Left hindlimb (tissue), 1 donor: ENCODE data around the gene GFPT2.

Experiments
- DNase-seq: peaks from one replicate; pipeline ENCODE4 v3.0.0-alpha.2; 2018

GFPT2 gene

DNA sequence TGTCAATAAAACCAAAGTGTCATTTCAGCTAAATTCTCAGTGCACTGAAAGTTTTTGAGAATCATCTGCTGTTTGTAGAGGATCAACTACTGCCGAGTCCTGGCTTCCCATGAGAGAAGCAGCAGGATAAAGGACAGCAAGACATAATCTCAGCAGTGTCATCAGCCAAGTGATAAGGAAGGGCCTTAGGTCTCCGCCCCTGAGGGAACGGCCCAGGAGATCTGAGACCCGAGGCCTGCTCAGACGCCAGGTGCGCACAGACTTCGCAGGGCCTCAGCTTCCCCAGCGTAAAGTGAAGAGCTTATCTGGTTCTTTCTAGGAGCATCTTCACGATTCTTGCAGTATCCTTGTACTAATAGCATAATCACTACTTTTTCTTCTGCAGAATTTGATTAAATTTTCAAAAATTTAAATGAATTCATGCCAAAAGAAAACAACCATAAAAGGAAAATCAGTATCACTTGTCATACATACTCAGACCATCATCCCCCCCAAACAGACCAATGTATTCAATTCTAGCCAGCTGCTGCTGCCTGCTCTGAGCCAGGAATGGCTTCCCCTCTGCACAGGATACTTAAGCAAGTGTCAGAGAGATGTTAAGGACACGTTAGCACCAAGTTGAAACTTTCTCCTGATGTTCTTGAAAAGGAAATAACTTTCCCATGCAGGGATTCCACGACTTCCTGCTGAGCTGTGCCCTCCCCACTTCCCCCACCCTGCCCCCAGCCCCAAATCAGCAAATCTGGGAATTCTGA lies 2.2 kb downstream of the GFPT2 start:
- DNase-seq = no peak

GRCh38 chr5:180350296-180350695 lies 2.8 kb downstream of the GFPT2 start:
- no peak for DNase-seq

DNA sequence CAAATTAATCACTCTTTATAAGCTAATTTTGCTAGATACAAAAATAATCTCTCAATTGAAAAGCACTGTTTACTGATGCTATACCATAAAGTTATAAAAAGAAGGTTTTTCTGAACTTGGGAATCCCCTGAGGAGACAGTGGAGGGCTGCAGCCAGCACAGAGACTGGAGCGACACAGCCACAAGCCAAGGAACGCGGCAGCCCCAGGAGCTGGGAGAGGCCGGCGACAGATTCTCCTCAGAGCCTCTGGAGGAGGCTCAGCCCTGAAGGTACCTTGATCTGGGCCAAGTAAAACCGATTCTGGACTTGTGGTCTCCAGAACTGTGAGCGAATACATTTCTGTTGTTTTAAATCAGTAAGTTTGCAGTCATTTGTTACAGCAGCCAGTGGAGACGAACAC lies 3.7 kb downstream of the GFPT2 start:
- DNase-seq = no peak

DNA sequence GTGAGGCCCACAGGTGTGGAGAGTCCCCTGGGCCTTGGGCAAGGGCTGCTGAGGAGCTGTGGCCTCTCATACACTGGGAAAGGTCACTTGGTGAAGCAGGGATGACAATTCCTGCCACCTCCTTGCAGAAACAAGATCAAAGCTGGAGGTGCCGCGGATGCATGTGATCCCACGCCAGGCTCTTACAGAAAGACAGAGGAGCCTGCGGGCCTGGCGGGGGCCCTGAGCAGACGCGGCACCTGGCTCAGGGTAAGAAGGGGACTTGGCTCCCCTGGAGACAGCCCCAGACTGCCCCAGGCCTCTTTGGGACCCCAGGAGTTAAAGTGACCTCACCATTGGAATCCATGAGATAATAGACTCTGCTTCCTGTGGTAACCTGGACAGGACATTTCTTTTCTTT lies 4.8 kb downstream of the GFPT2 start:
- DNase-seq = no peak

DNA sequence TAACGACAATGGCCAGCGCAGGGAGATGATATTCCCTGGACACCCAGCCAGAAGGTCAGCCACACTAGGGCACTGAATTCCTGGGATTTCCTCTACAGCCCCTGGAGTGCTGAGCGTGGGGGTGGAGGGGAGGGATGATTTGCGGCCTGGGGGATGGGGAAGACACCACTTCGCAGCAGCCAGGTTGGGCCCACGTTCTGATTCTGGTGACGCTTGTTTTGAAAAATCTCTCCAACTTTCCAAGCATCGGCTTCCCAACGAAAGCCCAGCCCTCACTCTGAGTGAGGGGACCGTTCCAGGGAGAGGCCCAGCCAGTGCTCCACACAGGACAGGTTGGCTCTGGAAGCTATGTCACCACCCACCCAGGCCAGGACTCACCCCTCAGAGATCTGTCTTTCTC lies 5.4 kb downstream of the GFPT2 start:
- DNase-seq = no peak

- DNase-seq = no peak
Observed at GRCh38 chr5:180346358-180346757, 6.8 kb downstream of the GFPT2 start.

GRCh38 chr5:180345781-180346180 lies 7.4 kb downstream of the GFPT2 start:
- DNase-seq = no peak

DNA sequence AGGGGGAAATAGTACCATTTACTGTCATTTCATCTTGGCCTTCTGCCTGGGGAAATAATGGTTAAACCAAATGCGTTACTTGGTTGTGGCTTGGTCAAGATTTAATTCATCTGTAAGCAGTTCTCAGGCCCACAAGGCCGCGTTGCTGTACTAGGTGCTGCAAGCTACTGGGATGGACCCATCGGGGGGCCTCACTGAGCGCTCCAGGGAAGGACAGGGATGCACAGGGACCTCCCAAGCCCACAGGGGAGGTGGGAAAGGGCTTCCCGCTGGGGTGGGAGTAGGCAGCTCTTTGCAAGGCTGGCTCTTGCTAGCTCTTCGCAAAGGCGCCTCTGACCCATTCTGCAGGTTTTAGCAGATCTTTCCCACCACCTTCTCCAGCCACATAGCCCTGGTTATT lies 8.0 kb downstream of the GFPT2 start:
- no peak for DNase-seq

- no peak for DNase-seq
Observed at GRCh38 chr5:180344696-180344999, 8.5 kb downstream of the GFPT2 start.

- no peak for DNase-seq
Observed at GRCh38 chr5:180343831-180344695, 9.1 kb downstream of the GFPT2 start.

DNA sequence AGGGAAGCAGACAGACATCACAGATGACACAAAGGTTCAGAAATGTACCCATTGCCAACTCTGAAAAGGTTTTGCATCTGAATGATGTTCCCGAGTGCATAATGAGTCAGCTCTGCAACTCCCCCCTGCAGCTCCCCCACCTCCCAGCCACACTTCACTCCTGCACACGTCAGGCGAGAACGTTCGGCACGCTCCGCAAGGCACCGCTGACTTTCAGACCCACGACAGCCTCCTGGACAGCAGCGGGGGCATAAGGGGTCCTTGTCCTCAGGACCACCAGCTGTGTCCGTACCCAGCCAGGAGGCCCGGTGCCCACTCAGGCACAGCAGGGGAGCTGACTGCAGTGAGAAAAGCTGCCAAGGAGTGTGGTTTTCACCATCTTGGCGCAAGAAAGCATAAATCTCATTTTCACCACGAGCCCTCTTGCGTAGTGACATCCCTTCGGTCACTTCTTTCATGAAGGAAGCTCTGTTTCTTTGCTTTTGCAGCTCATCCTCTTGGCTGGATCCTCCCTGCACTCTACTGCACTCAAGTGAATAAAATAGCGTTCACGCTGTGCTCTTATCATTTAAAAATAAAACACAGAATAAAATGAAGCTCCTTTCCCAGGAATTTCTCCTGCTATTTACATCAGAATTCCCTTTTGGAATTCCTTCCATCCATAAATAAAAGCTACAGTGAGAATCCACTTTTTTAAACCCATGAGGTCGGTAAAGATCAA lies 9.9 kb downstream of the GFPT2 start:
- DNase-seq = peak; percentile 57

DNA sequence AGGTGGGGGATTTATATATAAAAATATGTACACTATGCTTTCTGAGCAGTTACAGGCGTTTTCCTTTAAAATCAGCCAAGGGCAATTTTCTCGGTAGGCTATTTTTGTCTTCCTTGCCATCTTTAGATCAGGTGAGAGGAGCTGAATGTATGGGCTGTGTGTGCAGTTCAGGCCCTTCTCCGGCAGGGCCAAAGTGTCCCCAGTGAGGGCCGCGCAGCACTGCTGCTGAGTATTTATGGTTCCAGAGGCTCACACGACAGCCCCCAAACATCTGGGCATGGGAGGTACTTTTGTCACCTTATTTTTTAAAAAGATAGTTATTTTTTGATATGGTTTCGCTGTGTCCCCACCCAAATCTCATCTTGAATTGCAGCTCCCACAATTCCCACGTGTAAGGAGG lies 11.5 kb downstream of the GFPT2 start:
- no peak for DNase-seq

DNA sequence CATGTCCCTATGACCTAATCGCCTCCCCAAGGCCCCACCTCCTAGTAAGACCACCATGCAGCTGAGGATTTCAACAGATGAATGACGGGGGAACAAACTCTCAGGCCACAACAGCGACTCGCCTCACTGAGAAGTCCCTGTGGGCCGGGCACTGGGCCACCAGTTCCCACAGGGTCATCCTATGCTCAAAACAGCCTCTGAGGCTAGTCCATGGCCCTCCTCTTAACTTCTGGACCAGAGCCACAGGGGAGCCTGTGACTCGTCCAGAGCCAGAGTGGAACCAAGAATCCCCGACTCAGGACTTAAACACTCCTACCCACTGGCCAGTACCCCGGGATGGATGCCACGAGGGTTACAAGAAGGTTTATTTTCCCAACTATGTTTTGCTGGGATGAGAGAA lies 12.3 kb downstream of the GFPT2 start:
- DNase-seq = no peak

DNA sequence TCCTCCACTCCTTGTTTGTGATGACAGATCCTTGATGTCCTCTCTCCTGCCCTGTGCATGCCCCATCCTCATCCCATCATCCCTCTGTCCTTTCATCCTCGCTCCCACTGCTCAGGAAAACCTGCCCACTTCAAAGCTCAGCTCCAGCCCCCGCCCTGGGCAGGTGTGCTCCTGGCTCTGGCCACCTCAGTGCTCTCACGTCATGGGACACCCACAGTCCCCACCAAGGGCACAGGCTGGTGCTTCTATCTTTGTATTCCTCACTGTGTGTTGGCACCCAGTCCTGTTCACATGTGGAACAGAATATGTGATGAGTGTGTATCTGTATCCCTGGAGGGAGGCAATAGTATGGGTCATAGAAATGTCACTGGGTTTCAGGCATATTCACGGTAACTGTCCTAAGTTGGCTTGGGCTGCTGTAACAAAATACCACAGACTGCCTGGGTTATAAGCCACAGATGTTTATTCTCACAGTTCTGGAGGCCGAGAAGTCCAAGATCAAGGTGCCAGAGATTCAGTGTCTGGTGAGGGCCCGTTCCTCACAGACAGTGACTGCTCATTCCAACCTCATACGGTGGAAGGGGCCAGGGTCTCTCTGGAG lies 13.5 kb downstream of the GFPT2 start:
- DNase-seq = no peak

DNA sequence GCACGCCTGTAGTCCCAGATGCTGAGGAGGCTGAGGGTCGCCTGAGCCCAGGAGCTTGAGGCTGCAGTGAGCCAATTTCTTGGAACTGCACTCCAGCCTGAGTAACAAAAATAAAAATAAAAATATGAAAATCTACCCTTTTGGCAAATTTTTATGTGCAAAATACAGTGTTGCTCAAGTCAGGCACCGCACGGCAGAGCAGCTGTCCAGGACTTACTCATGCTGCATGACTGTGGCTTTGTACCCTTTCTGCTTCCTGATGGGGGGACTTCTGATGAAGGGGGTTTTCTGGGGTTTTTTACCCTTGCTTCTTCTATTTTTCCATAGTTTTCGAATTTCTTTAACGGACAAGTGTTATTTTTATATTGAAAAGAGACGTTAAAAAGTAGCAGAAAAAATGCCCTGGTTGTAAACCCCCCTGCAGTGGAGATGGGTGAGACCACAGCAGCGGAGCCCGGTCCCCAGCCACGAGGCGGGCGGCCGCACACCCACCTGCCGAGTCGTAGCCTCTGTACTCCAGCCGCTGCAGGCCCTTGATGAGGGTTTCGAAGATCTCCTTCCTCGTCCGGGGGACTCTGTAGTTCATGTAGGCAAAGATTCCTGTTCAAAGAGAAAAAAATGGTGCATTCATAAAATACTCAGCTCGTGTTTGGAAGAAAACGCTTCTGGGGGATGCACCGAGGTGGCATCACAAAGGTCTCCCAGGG lies 15.0 kb downstream of the GFPT2 start:
- no peak for DNase-seq

- DNase-seq = no peak
Observed at GRCh38 chr5:180336234-180337020, 16.7 kb downstream of the GFPT2 start.

DNA sequence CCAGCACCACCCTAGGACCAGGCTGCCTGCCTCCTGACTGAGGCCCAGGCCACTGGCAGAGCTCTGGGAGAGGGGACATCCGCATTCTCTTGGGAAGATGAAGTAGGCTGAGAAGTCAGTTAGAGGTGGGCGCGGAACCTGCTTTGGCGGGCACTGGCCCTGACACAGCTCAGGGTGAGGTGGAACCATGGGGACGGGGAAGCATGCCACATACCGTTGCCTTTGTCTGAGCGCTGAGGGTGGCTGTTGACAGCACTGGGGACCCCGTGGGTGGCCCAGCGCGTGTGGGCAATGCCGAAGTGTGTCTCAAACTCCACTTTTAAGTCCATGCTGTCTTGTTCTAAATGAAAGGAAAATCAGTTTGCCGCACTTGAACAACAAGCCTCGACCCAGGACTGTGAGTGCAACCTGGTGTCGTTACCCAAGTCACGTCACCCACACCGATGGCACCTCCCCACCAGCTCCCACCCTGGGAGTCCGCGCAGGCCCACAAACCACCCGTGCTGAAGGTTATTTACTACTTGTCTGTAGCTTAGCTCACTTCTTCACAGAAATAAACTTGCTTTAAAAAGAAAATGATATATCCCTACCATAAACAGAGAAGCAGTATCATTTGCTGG lies 17.4 kb downstream of the GFPT2 start:
- no peak for DNase-seq

DNA sequence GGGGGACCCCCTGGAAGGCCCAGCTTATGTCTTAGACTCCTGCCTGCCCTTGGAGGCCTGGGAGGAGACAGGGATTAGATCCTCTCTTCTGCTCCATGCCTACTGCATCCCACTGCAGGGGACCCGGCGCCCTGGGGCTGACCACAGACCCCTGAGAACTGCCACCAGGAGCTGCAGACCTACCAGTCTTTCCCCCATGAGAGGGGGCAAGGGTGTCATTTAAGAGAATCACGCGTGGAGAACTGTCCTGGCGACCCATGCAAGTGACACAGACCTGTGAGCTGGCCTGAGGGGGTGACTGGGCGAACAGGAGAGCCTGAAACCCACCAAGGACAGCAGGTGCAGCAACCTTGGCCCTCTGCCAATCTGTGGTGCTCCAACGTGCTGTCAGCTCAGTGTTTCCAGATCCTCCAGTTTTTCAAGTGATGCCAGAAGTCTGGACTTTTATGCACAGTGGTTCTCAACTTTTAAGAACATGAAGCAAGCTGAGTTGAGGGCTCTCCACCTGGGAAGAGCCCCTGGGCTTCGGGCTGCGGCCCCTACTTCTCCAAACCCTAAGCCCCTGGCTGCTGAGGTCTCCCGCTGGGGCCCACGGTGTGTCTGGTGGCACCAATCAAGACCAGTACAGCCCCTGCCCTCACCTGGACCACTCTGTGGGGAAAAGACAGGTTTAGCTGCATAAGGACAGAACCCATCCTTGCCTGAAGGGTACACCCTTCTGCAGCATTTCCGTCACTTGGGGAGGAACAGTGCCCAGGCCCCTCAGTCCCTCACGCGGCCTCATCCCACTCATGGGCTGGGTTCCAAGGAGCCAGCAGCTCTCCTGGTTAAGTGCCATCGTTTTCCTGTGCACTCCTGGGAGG lies 18.2 kb downstream of the GFPT2 start:
- no peak for DNase-seq

GRCh38 chr5:180334176-180334575 lies 19.0 kb downstream of the GFPT2 start:
- DNase-seq = no peak

GRCh38 chr5:180333661-180334060 lies 19.5 kb downstream of the GFPT2 start:
- DNase-seq = no peak
